Dendritic cell treated with granulocyte-macrophage colony-stimulating factor and Interleukin-4, amounts not matched to agents 40 ng/mL and 50 ng/mL, for 4 days (primary cell): ENCODE data around the gene HIRIP3.
A peak's percentile ranks its signal among the peaks of the same experiment; 100 is the strongest.

Source experiments
- H3K27ac Mint-ChIP-seq: one replicate; pipeline ENCODE4 v1.8.0; 2022; ENCODE audit warnings: mild to moderate bottlenecking, mixed read lengths
- H3K27me3 Mint-ChIP-seq: one replicate; pipeline ENCODE4 v1.8.0; 2022; ENCODE audit warnings: mild to moderate bottlenecking, mixed read lengths
- H3K36me3 Mint-ChIP-seq: one replicate; pipeline ENCODE4 v1.8.0; 2022; ENCODE audit warnings: low read depth, mixed read lengths
- H3K4me1 Mint-ChIP-seq: one replicate; pipeline ENCODE4 v1.8.0; 2022; ENCODE audit warnings: low read depth, mixed read lengths
- H3K4me3 Mint-ChIP-seq: one replicate; pipeline ENCODE4 v1.8.0; 2022; ENCODE audit warnings: mild to moderate bottlenecking, moderate library complexity, mixed read lengths
- H3K9me3 Mint-ChIP-seq: one replicate; pipeline ENCODE4 v1.8.0; 2022; ENCODE audit warnings: mixed read lengths
- intact Hi-C: fragments of 100-400 bp; cut with micrococcal nuclease; formaldehyde crosslinking; loops from one replicate; pipeline ENCODE4 v1.15.0; 2022

The HIRIP3 gene

GRCh38 chr16:29988346-29989075 is 6.9 kb downstream of the HIRIP3 start:
- intact Hi-C loops = no loop called here
- Mint-ChIP-seq H3K27ac (no peak overlapping the region), H3K4me3 (no peak overlapping the region), H3K36me3 (peaks cover 100% of the 10 kb centered on the region), H3K9me3 (no peaks in the 10 kb centered on the region), H3K27me3 (no peaks in the 10 kb centered on the region), H3K4me1 (peaks cover 5% of the 10 kb centered on the region)

DNA sequence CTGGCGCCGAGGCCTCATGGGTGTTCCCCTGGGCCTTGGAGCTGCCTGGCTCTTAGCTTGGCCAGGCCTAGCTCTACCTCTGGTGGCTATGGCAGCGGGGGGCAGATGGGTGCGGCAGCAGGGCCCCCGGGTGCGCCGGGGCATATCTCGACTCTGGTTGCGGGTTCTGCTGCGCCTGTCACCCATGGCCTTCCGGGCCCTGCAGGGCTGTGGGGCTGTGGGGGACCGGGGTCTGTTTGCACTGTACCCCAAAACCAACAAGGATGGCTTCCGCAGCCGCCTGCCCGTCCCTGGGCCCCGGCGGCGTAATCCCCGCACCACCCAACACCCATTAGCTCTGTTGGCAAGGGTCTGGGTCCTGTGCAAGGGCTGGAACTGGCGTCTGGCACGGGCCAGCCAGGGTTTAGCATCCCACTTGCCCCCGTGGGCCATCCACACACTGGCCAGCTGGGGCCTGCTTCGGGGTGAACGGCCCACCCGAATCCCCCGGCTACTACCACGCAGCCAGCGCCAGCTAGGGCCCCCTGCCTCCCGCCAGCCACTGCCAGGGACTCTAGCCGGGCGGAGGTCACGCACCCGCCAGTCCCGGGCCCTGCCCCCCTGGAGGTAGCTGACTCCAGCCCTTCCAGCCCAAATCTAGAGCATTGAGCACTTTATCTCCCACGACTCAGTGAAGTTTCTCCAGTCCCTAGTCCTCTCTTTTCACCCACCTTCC is 7.9 kb downstream of the HIRIP3 start:
- H3K9me3 Mint-ChIP-seq = no peaks in the 10 kb centered on the region
- H3K27me3 Mint-ChIP-seq = no peaks in the 10 kb centered on the region
- H3K27ac Mint-ChIP-seq = no peak overlapping the region
- intact Hi-C loops = no loop called here
- H3K4me1 Mint-ChIP-seq = peaks cover 2% of the 10 kb centered on the region
- H3K36me3 Mint-ChIP-seq = peaks cover 100% of the 10 kb centered on the region
- no peak overlapping the region for H3K4me3 Mint-ChIP-seq

- Mint-ChIP-seq H3K27me3 (no peaks in the 10 kb centered on the region), H3K4me3 (no peak overlapping the region), H3K9me3 (no peaks in the 10 kb centered on the region), H3K36me3 (peaks cover 100% of the 10 kb centered on the region), H3K4me1 (no peaks in the 10 kb centered on the region), H3K27ac (no peak overlapping the region)
- intact Hi-C loops = no loop called here
Observed at GRCh38 chr16:29986931-29987330, 8.5 kb downstream of the HIRIP3 start.

- Mint-ChIP-seq H3K27me3 (no peaks in the 10 kb centered on the region), H3K27ac (no peak overlapping the region), H3K9me3 (no peaks in the 10 kb centered on the region), H3K4me3 (no peak overlapping the region), H3K4me1 (no peaks in the 10 kb centered on the region), H3K36me3 (peaks cover 100% of the 10 kb centered on the region)
- intact Hi-C loops = no loop called here
Observed at GRCh38 chr16:29986231-29986630, 9.2 kb downstream of the HIRIP3 start.

DNA sequence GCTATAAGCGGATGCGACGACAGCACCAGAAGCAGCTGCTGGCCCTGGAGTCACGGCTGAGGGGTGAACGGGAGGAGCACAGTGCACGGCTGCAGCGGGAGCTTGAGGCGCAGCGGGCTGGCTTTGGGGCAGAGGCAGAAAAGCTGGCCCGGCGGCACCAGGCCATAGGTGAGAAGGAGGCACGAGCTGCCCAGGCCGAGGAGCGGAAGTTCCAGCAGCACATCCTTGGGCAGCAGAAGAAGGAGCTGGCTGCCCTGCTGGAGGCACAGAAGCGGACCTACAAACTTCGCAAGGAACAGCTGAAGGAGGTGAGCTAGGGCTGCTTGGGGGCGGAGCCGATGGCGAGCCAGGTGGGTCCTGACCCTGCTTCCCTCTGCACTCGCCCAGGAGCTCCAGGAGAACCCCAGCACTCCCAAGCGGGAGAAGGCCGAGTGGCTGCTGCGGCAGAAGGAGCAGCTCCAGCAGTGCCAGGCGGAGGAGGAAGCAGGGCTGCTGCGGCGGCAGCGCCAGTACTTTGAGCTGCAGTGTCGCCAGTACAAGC is 10.1 kb downstream of the HIRIP3 start:
- peaks cover 100% of the 10 kb centered on the region for H3K36me3 Mint-ChIP-seq
- H3K4me1 Mint-ChIP-seq = no peaks in the 10 kb centered on the region
- no peak overlapping the region for H3K27ac Mint-ChIP-seq
- intact Hi-C loops = no loop called here
- H3K9me3 Mint-ChIP-seq = no peaks in the 10 kb centered on the region
- no peaks in the 10 kb centered on the region for H3K27me3 Mint-ChIP-seq
- H3K4me3 Mint-ChIP-seq = no peak overlapping the region

- H3K36me3 Mint-ChIP-seq = peaks cover 100% of the 10 kb centered on the region
- H3K9me3 Mint-ChIP-seq = no peaks in the 10 kb centered on the region
- no peak overlapping the region for H3K27ac Mint-ChIP-seq
- intact Hi-C loops = no loop called here
- no peaks in the 10 kb centered on the region for H3K27me3 Mint-ChIP-seq
- no peaks in the 10 kb centered on the region for H3K4me1 Mint-ChIP-seq
- H3K4me3 Mint-ChIP-seq = no peak overlapping the region
Observed at GRCh38 chr16:29984764-29985147, 10.7 kb downstream of the HIRIP3 start.

DNA sequence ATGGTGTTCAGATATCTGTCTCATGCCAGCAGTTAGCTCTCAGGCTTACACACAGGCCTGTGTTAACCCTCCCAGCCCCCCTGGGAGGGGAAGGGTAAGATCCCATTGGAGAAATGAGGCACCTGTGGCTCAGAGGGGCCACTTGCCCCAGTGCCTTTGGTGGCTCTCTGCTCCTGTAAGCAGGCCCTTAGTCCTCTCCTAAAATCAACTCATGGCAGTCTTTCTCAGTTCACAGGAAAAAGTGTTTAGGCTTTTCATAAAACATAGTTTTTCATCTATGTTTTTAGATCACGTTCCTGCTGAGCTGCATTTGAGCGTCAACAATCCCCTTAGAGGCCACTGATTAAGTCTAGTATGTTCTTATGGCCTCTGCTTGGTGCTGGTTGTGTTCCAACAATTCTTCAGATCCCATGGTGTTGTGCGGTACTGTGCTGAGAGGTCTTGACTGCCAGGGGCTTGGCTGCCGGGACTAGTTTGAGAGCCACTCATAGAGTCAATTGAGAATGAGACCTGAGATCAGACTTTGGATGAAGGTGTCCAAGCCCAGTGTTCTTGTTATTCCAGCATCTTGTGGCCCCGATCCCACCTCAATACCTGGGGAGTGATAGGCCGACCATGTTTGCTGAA is 11.2 kb downstream of the HIRIP3 start:
- intact Hi-C loops = no loop called here
- H3K4me3 Mint-ChIP-seq = no peak overlapping the region
- no peaks in the 10 kb centered on the region for H3K9me3 Mint-ChIP-seq
- H3K4me1 Mint-ChIP-seq = no peaks in the 10 kb centered on the region
- H3K27ac Mint-ChIP-seq = no peak overlapping the region
- peaks cover 100% of the 10 kb centered on the region for H3K36me3 Mint-ChIP-seq
- no peaks in the 10 kb centered on the region for H3K27me3 Mint-ChIP-seq

GRCh38 chr16:29983420-29984136 is 11.8 kb downstream of the HIRIP3 start:
- no peak overlapping the region for H3K27ac Mint-ChIP-seq
- H3K27me3 Mint-ChIP-seq = no peaks in the 10 kb centered on the region
- peaks cover under 1% of the 10 kb centered on the region for H3K4me1 Mint-ChIP-seq
- no peak overlapping the region for H3K4me3 Mint-ChIP-seq
- intact Hi-C loops = no loop called here
- peaks cover 100% of the 10 kb centered on the region for H3K36me3 Mint-ChIP-seq
- H3K9me3 Mint-ChIP-seq = no peaks in the 10 kb centered on the region

DNA sequence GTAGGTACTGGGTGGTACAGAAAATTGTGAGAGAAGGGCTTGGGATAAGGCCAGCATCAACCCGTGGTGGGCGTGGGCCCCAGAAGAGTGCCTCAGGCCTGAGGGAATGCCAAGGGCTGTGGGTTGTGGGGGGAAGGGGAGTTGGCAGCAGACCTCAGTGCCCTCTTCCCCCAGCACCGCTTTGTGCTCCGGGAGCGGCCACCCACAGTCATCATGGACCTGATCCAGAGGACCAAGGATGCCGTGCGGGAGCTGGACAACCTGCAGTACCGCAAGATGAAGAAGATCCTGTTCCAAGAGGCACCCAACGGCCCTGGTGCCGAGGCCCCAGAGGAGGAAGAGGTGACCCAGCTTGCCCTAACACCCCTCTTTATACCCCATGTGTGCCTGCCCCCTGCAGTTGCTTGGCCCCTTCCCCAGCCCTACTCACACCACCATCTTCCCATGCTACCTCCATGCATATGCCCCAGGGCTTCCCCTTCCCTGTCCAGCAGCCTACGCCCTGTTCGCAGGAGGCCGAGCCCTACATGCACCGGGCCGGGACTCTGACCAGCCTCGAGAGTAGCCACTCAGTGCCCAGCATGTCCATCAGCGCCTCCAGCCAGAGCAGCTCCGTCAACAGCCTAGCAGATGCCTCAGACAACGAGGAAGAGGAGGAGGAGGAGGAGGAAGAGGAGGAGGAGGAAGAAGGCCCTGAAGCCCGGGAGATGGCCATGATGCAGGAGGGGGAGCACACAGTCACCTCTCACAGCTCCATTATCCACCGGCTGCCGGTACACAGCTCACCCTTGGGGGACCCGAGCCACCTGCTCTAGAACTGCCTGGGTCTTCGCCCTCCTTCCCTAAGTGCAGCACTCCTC is 12.6 kb downstream of the HIRIP3 start:
- Mint-ChIP-seq H3K9me3 (no peaks in the 10 kb centered on the region), H3K36me3 (peaks cover 100% of the 10 kb centered on the region), H3K27me3 (no peaks in the 10 kb centered on the region), H3K4me3 (no peak overlapping the region), H3K27ac (no peak overlapping the region), H3K4me1 (peaks cover 8% of the 10 kb centered on the region)
- intact Hi-C loops = no loop called here

GRCh38 chr16:29978564-29979270 is 16.7 kb downstream of the HIRIP3 start:
- no peak overlapping the region for H3K4me3 Mint-ChIP-seq
- H3K27ac Mint-ChIP-seq = peak overlapping the region; percentile 3
- no peaks in the 10 kb centered on the region for H3K9me3 Mint-ChIP-seq
- H3K36me3 Mint-ChIP-seq = peaks cover 81% of the 10 kb centered on the region
- H3K27me3 Mint-ChIP-seq = no peaks in the 10 kb centered on the region
- intact Hi-C loops = loop anchor here (10.0 kb wide), 1 partner anchor 164 kb away; the partner anchor contains the start of genes PAGR1 and PRRT2
- peaks cover 42% of the 10 kb centered on the region for H3K4me1 Mint-ChIP-seq

GRCh38 chr16:29978081-29978480 is 17.3 kb downstream of the HIRIP3 start:
- H3K36me3 Mint-ChIP-seq = peaks cover 78% of the 10 kb centered on the region
- H3K4me1 Mint-ChIP-seq = peaks cover 47% of the 10 kb centered on the region
- no peak overlapping the region for H3K4me3 Mint-ChIP-seq
- intact Hi-C loops = loop anchor here (10.0 kb wide), 1 partner anchor 163 kb away; the partner anchor contains the start of genes PAGR1 and PRRT2
- H3K27ac Mint-ChIP-seq = no peak overlapping the region
- H3K27me3 Mint-ChIP-seq = no peaks in the 10 kb centered on the region
- no peaks in the 10 kb centered on the region for H3K9me3 Mint-ChIP-seq

DNA sequence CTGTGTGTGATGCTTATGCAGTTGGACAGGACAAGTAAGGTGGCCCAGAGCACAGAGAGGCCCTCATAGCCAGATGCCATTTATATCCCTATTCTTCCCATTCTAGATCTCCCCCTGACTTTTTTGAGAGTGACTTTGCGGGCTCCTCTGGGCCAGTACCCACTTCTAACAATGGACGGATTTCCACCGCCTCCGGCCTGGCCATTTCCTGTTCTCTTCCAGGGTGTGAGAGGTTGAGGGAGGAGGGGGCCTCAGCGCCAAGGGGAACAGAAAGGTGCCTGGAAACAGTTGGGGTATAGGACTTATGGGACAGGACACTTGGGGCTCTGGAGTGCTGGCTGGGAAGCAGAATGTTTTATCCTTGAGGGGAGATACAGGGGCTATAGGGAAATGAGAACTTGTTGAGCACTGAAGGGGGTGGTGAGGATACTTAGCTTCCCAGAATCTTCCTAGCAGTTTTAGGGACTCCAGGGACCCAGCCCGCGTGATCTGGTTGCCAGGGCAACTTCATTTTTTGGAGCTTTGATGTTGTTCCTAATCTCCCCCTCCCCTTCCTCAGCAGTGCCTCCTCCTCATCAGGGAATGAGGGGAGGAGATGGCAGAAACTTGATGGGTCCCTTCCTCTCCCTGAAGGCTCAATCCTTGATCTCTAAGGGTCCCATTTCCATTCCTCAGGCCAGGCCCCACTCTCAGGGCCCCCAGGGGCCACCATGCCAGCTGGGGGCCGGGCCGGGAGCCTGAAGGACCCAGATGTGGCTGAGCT is 18.2 kb downstream of the HIRIP3 start:
- no peaks in the 10 kb centered on the region for H3K9me3 Mint-ChIP-seq
- H3K27me3 Mint-ChIP-seq = no peaks in the 10 kb centered on the region
- H3K36me3 Mint-ChIP-seq = peaks cover 78% of the 10 kb centered on the region
- intact Hi-C loops = loop anchor here (10.0 kb wide), 1 partner anchor 162 kb away; the partner anchor contains the start of genes PAGR1 and PRRT2
- no peak overlapping the region for H3K4me3 Mint-ChIP-seq
- peaks cover 56% of the 10 kb centered on the region for H3K4me1 Mint-ChIP-seq
- peak overlapping the region; percentile 88 for H3K27ac Mint-ChIP-seq
